GM12874 (cell line): Measurements from ENCODE around the gene STAB1.
A peak's percentile ranks its signal among the peaks of the same experiment; 100 is the strongest.

Source experiments
- CTCF ChIP-seq: IDR thresholded peaks from 2 replicates; pipeline ENCODE4 v1.5.1; 2011; ENCODE audit warnings: low read depth, mild to moderate bottlenecking, control low read depth, low read length, moderate library complexity; ENCODE audit not compliant: insufficient read depth

STAB1 gene

GRCh38 chr3:52529376-52530333 lies 34.5 kb downstream of the STAB1 start:
- TF ChIP-seq CTCF: no peak

GRCh38 chr3:52530918-52531826 lies 36.0 kb downstream of the STAB1 start:
- no peak for TF ChIP-seq CTCF

- TF ChIP-seq CTCF: no peak
Observed at GRCh38 chr3:52531860-52532516, 36.9 kb downstream of the STAB1 start.

GRCh38 chr3:52532517-52532837 lies 37.3 kb downstream of the STAB1 start:
- no peak for TF ChIP-seq CTCF

- no peak for TF ChIP-seq CTCF
Observed at GRCh38 chr3:52532838-52533622, 37.9 kb downstream of the STAB1 start.

GRCh38 chr3:52533623-52534280 lies 38.6 kb downstream of the STAB1 start, which contains the start of gene NT5DC2:
TSS of gene NT5DC2 (minus strand) at chr3:52533857. CDS start at chr3:52533737, 120 bp downstream.
- TF ChIP-seq CTCF: peak; percentile 24; the same call in 1 of the 2 replicates
